Bronchial epithelial cell (primary cell): Measurements from ENCODE around the gene TFCP2L1. TPM values are rescaled to one million over a fixed set of nuclear protein-coding genes. Genes with fewer than 3 reads are reported as not detected.
A peak's percentile ranks its signal among the peaks of the same experiment; 100 is the strongest.
"Not testable (repeated sequence)": the region's sequence is repeated elsewhere in the genome, so short reads cannot be mapped to it uniquely, and the experiment has no call there.

Experiments used
- DNase-seq: peaks from one replicate; pipeline ENCODE4 v3.0.0-alpha.2; 2010; ENCODE audit warnings: low read depth
- FAIRE-seq: peaks from 2 replicates; lab custom pipeline; 2011; peaks lifted over from hg19 to GRCh38; lab: Jason Lieb, UNC
- H3K27me3 ChIP-seq: 2 replicates; pipeline ENCODE4 v1.5.1; 2011; ENCODE audit warnings: low read length; ENCODE audit not compliant: control insufficient read depth, insufficient read depth
- H3K36me3 ChIP-seq: 2 replicates; pipeline ENCODE4 v1.5.1; 2011; ENCODE audit warnings: low read length; ENCODE audit not compliant: control insufficient read depth, insufficient read depth
- H3K4me3 ChIP-seq: 2 replicates; pipeline ENCODE4 v1.5.1; 2011; ENCODE audit warnings: mild to moderate bottlenecking, low read depth, low read length, control low read depth
- CTCF ChIP-seq: IDR thresholded peaks from 2 replicates; pipeline ENCODE4 v1.5.1; 2011; ENCODE audit warnings: mild to moderate bottlenecking, moderate library complexity, low read length, control low read depth, inconsistent platforms; ENCODE audit not compliant: insufficient read depth, severe bottlenecking
- total RNA-seq: library from RNA; depleted of rRNA; stranded (reverse); fragments of >200 nt; gene quantifications from 2 replicates; pipeline ENCODE4 v1.2.1, GENCODE V29; 2014

The TFCP2L1 gene
- total RNA-seq, 1 donor from 2014 or later: 5.5 TPM

GRCh38 chr2:121281694-121282093 lies 3.3 kb downstream of the TFCP2L1 start:
- Histone ChIP-seq H3K27me3 (no peaks in the 10 kb centered on the region), H3K4me3 (no peak overlapping the region), H3K36me3 (peaks cover 9% of the 10 kb centered on the region)
- no peak for FAIRE-seq
- TF ChIP-seq CTCF: no peak
- DNase-seq: no peak

DNA sequence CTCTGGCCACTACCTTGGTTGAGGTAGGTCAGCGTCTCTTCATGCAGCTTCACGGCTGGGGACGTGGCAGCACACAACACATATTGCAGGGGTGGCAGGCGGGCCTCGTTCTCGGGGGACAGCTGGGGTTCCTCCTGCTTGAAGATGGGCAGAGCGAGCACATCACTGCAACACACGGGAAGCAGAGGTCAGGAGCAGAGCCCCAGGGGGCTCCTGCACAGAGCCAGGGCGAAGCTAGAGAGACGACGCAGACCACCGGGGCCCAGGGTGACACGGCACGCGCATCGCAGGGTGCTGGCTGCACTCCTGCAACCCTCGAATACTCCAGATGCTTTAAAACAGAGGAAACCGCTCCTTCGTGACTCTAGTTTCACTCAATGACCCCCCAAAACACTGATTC lies 3.9 kb downstream of the TFCP2L1 start:
- Histone ChIP-seq H3K36me3 (peaks cover 9% of the 10 kb centered on the region), H3K4me3 (no peak overlapping the region), H3K27me3 (no peaks in the 10 kb centered on the region)
- TF ChIP-seq CTCF: no peak
- FAIRE-seq (no peak), DNase-seq (no peak)

DNA sequence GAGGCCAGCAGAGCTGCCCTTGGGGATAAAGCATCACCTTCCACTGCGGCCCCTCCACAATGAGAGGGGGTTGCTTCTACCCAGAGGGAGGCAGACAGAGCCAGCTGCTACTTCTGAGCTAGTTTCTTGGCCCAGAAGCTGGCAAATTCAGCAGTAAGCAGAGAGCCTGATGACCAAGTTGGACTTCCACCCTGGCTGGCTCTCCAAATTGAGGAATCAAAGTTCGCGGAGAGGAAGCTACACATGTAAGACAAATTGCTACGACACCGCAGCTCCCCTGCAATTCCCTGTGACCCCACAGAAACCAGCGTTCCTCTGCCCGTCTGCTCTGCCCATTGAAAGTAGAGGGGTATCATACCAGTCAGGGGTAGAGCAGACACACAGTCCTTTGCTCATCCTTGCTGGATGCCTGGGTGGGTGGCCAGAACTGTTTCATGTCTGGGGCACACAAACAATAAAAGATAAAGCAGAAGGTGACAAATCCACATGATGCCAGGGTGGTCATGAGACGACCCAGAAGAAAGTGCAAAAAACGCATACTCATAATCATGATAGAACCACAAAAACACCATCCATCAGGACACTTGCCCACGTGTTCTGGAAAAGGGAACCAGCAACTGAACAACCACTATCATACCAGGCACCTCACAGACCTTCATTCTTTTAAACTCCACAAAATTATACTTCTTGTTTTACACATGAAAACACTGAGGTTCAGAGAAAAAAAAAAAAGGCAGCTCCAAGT lies 5.4 kb downstream of the TFCP2L1 start:
- FAIRE-seq (no peak), DNase-seq (no peak)
- no peak for TF ChIP-seq CTCF
- peaks cover 9% of the 10 kb centered on the region for H3K36me3 ChIP-seq
- no peaks in the 10 kb centered on the region for H3K27me3 ChIP-seq
- H3K4me3 ChIP-seq: no peak overlapping the region

DNA sequence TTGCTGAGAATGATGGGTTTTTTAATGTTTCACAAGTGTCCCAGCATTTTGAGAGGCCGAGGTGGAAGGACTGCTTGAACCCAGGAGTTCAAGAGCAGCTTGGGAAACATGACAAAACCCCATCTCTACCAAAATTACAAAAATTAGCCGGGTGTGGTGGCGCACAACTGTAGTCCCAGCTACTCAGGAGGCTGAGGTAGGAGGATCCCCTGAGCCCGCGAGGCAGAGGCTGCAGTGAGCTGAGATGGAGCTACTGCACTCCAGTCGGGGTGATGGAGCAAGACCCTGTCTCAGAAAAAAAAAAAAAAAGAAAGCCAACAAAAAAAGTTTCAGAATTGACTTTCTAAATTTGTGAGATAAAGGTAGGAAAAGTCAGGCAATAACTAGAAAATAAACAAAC lies 8.7 kb downstream of the TFCP2L1 start:
- Histone ChIP-seq H3K36me3 (peaks cover 9% of the 10 kb centered on the region), H3K27me3 (no peaks in the 10 kb centered on the region), H3K4me3 (no peak overlapping the region)
- FAIRE-seq: no peak
- DNase-seq: no peak
- TF ChIP-seq CTCF: no peak

DNA sequence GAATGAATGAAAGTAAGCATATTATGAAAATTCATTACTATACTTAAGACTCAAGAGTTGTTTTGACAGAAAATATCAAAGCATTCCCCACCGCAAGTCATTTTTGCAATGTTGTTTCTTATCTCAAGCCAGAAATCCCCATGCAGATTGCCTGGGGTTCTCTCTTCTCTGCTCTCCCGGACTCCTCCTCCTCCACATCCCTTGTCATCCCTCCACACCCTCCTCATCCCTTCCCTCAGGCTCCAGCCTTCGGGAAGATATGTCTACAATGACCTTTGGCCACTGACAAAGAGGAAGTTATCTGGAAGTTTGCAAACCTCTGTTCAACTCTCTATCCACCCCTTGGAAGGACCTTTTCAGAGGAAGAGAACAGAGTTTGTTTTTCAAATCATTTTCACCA lies 11.9 kb downstream of the TFCP2L1 start:
- no peaks in the 10 kb centered on the region for H3K27me3 ChIP-seq
- H3K4me3 ChIP-seq: no peak overlapping the region
- no peak for DNase-seq
- FAIRE-seq: no peak
- no peak for TF ChIP-seq CTCF
- no peaks in the 10 kb centered on the region for H3K36me3 ChIP-seq

GRCh38 chr2:121272596-121272995 lies 12.4 kb downstream of the TFCP2L1 start:
- no peak for FAIRE-seq
- Histone ChIP-seq H3K4me3 (no peak overlapping the region), H3K27me3 (no peaks in the 10 kb centered on the region), H3K36me3 (no peaks in the 10 kb centered on the region)
- no peak for TF ChIP-seq CTCF
- DNase-seq: peak; percentile 50

DNA sequence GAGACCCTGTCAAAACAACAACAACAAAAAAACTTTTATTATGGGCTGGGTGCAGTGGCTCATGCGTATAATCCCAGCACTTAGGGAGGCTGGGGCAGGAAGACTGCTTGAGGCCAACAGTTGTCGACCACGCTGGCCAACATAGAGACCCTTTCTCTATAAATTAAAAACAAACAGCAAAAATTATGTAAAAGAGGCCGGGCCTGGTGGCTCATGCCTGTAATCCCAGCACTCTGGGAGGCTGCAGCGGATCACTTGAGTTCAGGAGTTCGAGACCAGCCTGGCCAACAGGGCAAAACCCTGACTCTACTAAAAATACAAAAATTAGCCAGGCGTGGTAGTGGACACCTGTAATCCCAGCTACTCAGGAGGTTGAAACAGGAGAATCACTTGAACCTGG lies 15.6 kb downstream of the TFCP2L1 start:
- not testable (repeated sequence) for H3K27me3 ChIP-seq, H3K36me3 ChIP-seq, FAIRE-seq, DNase-seq, H3K4me3 ChIP-seq
